C4-2B (cell line): Measurements from ENCODE around the gene DGKH.
"Not testable (repeated sequence)": the region's sequence is repeated elsewhere in the genome, so short reads cannot be mapped to it uniquely, and the experiment has no call there.

ENCODE experiments used
- H3K27ac ChIP-seq: fragments of 450-650 bp; 2 replicates; pipeline ENCODE4 v1.5.1; 2017
- CTCF ChIP-seq: fragments of 450-650 bp; conservative IDR thresholded peaks from 2 replicates; pipeline ENCODE4 v1.5.1; 2017; ENCODE audit warnings: mild to moderate bottlenecking
- ZFX ChIP-seq: fragments of 450-650 bp; IDR thresholded peaks from 2 replicates; pipeline ENCODE4 v1.6.1; 2017

The DGKH gene

GRCh38 chr13:42094516-42095040 is 46.1 kb downstream of the DGKH start:
- no peak overlapping the region for H3K27ac ChIP-seq
- TF ChIP-seq ZFX = no peak
- TF ChIP-seq CTCF = no peak

GRCh38 chr13:42096222-42096621 is 47.8 kb downstream of the DGKH start:
- not testable (repeated sequence) for H3K27ac ChIP-seq

GRCh38 chr13:42099962-42100675 is 51.7 kb downstream of the DGKH start:
- TF ChIP-seq ZFX = no peak
- H3K27ac ChIP-seq = no peak overlapping the region

- no peak overlapping the region for H3K27ac ChIP-seq
- TF ChIP-seq CTCF (no peak), ZFX (no peak)
These were observed 52.5 kb downstream of the DGKH start for GRCh38 chr13:42100960-42101359.

- no peak overlapping the region for H3K27ac ChIP-seq
- TF ChIP-seq ZFX = no peak
- no peak for TF ChIP-seq CTCF
These were observed 53.6 kb downstream of the DGKH start for GRCh38 chr13:42101821-42102585.

GRCh38 chr13:42102961-42103865 is 54.8 kb downstream of the DGKH start:
- H3K27ac ChIP-seq = no peak overlapping the region
- no peak for TF ChIP-seq ZFX
- TF ChIP-seq CTCF = no peak

- TF ChIP-seq CTCF = no peak
- TF ChIP-seq ZFX = no peak
- no peak overlapping the region for H3K27ac ChIP-seq
These were observed 58.5 kb downstream of the DGKH start for GRCh38 chr13:42106998-42107397.

- no peak for TF ChIP-seq ZFX
- TF ChIP-seq CTCF = no peak
- H3K27ac ChIP-seq = no peak overlapping the region
These were observed 59.0 kb downstream of the DGKH start for GRCh38 chr13:42107421-42107820.
